ENCODE results near the gene ATP8A1.

Gene ATP8A1

GRCh38 chr4:42570221-42570620 lies 86.7 kb downstream of the ATP8A1 start:
- no peak for TF ChIP-seq CREB1 (IDR thresholded peaks at IDR 0.05; ENCODE audit: low read depth)
- no peak for TF ChIP-seq REST (IDR thresholded peaks at IDR 0.05; ENCODE audit: low read depth)
- no peak for TF ChIP-seq MAX (IDR thresholded peaks at IDR 0.05)
- no peak for TF ChIP-seq TCF12 (IDR thresholded peaks at IDR 0.05; ENCODE audit: low read depth)
- TF ChIP-seq ZBTB7A (IDR thresholded peaks at IDR 0.05; ENCODE audit: low read depth): no peak
- TF ChIP-seq EP300 (IDR thresholded peaks at IDR 0.05; ENCODE audit: borderline replicate concordance): no peak
- no peak for TF ChIP-seq EGR1 (IDR thresholded peaks at IDR 0.05)
- TF ChIP-seq RAD21 (IDR thresholded peaks at IDR 0.05; ENCODE audit: low read depth): no peak

GRCh38 chr4:42568610-42569207 lies 88.2 kb downstream of the ATP8A1 start:
- peak; percentile 88 for TF ChIP-seq RAD21 (IDR thresholded peaks at IDR 0.05; ENCODE audit: low read depth)
- no peak for TF ChIP-seq TAF1 (IDR thresholded peaks at IDR 0.05; ENCODE audit: low read depth)

- TF ChIP-seq CREB1 (IDR thresholded peaks at IDR 0.05; ENCODE audit: low read depth) (no peak), CEBPB (IDR thresholded peaks at IDR 0.05) (no peak), TCF12 (IDR thresholded peaks at IDR 0.05; ENCODE audit: low read depth) (no peak), EP300 (IDR thresholded peaks at IDR 0.05; ENCODE audit: borderline replicate concordance) (no peak), ZBTB7A (IDR thresholded peaks at IDR 0.05; ENCODE audit: low read depth) (no peak), RAD21 (IDR thresholded peaks at IDR 0.05; ENCODE audit: low read depth) (no peak), USF1 (IDR thresholded peaks at IDR 0.05) (no peak), EGR1 (IDR thresholded peaks at IDR 0.05) (no peak), TAF1 (IDR thresholded peaks at IDR 0.05; ENCODE audit: low read depth) (no peak)
These were observed 90.1 kb downstream of the ATP8A1 start for GRCh38 chr4:42566835-42567234.

- TF ChIP-seq NFIC (IDR thresholded peaks at IDR 0.05): no peak
- no peak for TF ChIP-seq TAF1 (IDR thresholded peaks at IDR 0.05; ENCODE audit: low read depth)
- TF ChIP-seq MAX (IDR thresholded peaks at IDR 0.05): no peak
- TF ChIP-seq FOXM1 (IDR thresholded peaks at IDR 0.05; ENCODE audit: borderline replicate concordance, low read depth): no peak
- no peak for TF ChIP-seq YY1 (IDR thresholded peaks at IDR 0.05; ENCODE audit: low read depth)
- TF ChIP-seq RAD21 (IDR thresholded peaks at IDR 0.05; ENCODE audit: low read depth): no peak
- TF ChIP-seq REST (IDR thresholded peaks at IDR 0.05; ENCODE audit: low read depth): no peak
- no peak for TF ChIP-seq EGR1 (IDR thresholded peaks at IDR 0.05)
- TF ChIP-seq ZBTB7A (IDR thresholded peaks at IDR 0.05; ENCODE audit: low read depth): no peak
- TF ChIP-seq TCF12 (IDR thresholded peaks at IDR 0.05; ENCODE audit: low read depth): no peak
- no peak for TF ChIP-seq CREB1 (IDR thresholded peaks at IDR 0.05; ENCODE audit: low read depth)
- no peak for TF ChIP-seq TEAD4 (IDR thresholded peaks at IDR 0.05)
- TF ChIP-seq EP300 (IDR thresholded peaks at IDR 0.05; ENCODE audit: borderline replicate concordance): no peak
- no peak for TF ChIP-seq CEBPB (IDR thresholded peaks at IDR 0.05)
- TF ChIP-seq USF1 (IDR thresholded peaks at IDR 0.05): no peak
These were observed 94.9 kb downstream of the ATP8A1 start for GRCh38 chr4:42562016-42562415.

- TF ChIP-seq RAD21 (IDR thresholded peaks at IDR 0.05; ENCODE audit: low read depth) (no peak), MAX (IDR thresholded peaks at IDR 0.05) (no peak), REST (IDR thresholded peaks at IDR 0.05; ENCODE audit: low read depth) (no peak), ZBTB7A (IDR thresholded peaks at IDR 0.05; ENCODE audit: low read depth) (no peak), CEBPB (IDR thresholded peaks at IDR 0.05) (no peak), NFIC (IDR thresholded peaks at IDR 0.05) (no peak), YY1 (IDR thresholded peaks at IDR 0.05; ENCODE audit: low read depth) (no peak), FOXM1 (IDR thresholded peaks at IDR 0.05; ENCODE audit: borderline replicate concordance, low read depth) (no peak), TEAD4 (IDR thresholded peaks at IDR 0.05) (no peak), TAF1 (IDR thresholded peaks at IDR 0.05; ENCODE audit: low read depth) (no peak), USF1 (IDR thresholded peaks at IDR 0.05) (no peak), TCF12 (IDR thresholded peaks at IDR 0.05; ENCODE audit: low read depth) (no peak), EP300 (IDR thresholded peaks at IDR 0.05; ENCODE audit: borderline replicate concordance) (no peak), CREB1 (IDR thresholded peaks at IDR 0.05; ENCODE audit: low read depth) (no peak), EGR1 (IDR thresholded peaks at IDR 0.05) (no peak)
These were observed 95.9 kb downstream of the ATP8A1 start for GRCh38 chr4:42561031-42561430.
